Subcutaneous adipose tissue (tissue), 4 donors: ENCODE results near the gene PSME3IP1. TPM values are rescaled to one million over a fixed set of nuclear protein-coding genes. Genes with fewer than 3 reads are reported as not detected.

ENCODE experiments used
- total RNA-seq, 4 donors: library from RNA; depleted of rRNA; stranded (reverse); fragments of >200 nt; gene quantifications; one replicate each; pipeline ENCODE4 v1.1.0, GENCODE V29; 2016
- TF ChIP-seq, protein P1 (sequence below): fragments of 450-650 bp; IDR thresholded peaks from one replicate; pipeline ENCODE4 v1.5.1; 2016; ENCODE audit warnings: low read depth, mild to moderate bottlenecking, control low read depth, antibody characterized with exemption, moderate library complexity

Gene PSME3IP1
- total RNA-seq, 4 donors from 2014 or later, result 51.8 to 64.5 (median 53.9) TPM

DNA sequence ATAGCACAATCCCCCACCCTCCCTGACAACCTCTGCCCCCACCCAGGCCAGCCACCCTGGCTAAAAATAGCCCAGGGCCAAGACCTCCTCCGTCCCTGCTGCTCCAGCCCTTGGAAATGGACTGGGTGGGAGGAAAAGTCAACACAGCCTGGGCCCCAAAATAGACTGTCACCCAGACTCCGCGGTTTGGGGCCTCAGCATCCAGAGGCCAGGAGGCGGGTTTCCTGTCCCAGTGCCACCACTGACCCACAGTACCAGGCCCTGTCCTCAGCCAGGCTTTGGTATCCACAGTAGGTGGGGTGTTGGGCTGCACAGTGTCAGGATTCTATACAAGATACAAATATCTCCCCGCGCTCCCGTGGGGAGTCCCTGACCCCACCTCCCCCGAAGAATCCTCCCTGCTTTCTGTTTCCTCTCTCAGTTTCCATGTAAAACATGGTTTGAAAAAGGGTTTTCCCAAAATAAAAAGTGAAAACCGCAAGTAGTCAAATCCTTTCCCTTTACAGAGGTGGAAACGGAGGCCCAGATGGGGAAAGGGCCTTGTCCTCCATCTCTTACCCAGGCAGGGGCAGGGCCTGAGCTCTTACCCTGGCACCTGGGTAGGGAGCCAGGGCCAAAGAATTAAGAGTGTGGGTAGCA, 73.3 kb downstream of the PSME3IP1 start:
- TF ChIP-seq, protein P1, sequence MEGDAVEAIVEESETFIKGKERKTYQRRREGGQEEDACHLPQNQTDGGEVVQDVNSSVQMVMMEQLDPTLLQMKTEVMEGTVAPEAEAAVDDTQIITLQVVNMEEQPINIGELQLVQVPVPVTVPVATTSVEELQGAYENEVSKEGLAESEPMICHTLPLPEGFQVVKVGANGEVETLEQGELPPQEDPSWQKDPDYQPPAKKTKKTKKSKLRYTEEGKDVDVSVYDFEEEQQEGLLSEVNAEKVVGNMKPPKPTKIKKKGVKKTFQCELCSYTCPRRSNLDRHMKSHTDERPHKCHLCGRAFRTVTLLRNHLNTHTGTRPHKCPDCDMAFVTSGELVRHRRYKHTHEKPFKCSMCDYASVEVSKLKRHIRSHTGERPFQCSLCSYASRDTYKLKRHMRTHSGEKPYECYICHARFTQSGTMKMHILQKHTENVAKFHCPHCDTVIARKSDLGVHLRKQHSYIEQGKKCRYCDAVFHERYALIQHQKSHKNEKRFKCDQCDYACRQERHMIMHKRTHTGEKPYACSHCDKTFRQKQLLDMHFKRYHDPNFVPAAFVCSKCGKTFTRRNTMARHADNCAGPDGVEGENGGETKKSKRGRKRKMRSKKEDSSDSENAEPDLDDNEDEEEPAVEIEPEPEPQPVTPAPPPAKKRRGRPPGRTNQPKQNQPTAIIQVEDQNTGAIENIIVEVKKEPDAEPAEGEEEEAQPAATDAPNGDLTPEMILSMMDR, result no peak

DNA sequence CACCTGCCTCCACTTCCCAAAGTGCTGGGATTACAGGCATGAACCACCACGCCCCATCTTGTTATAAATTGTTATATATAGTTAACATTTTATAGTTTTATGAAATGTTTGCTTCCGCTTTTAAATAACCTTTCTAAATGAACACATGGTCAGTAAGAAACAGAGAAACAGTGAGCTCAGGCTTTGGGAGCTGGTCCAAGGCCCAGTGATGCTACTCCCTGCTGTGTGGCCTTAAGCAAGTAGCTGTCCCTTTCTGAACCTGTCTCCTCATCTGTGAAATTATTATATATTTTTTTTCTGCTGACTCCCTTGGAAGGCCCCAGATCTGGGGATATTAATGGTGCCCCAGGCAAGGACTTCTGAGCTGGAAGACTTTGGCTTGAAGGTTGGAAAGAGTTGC, 74.4 kb downstream of the PSME3IP1 start:
- TF ChIP-seq, protein P1, result no peak

DNA sequence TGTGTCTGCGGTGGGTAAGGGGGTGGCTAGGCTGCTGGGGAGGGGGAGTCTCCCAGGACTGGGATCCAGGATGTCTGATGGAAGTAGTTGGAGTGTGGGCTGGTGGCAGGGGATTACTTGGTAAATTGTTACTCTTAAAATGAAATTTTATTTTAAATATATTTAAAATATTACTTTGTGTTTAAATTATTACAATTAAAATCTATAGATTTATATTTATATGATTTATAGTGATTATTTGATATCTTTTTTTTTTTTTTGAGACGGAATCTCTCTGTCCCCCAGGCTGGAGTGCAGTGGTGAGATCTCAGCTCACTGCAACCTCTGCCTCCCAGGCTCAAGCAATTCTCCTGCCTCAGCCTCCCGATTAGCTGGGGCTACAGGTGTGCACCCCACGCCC, 74.9 kb downstream of the PSME3IP1 start:
- TF ChIP-seq, protein P1, result no peak

DNA sequence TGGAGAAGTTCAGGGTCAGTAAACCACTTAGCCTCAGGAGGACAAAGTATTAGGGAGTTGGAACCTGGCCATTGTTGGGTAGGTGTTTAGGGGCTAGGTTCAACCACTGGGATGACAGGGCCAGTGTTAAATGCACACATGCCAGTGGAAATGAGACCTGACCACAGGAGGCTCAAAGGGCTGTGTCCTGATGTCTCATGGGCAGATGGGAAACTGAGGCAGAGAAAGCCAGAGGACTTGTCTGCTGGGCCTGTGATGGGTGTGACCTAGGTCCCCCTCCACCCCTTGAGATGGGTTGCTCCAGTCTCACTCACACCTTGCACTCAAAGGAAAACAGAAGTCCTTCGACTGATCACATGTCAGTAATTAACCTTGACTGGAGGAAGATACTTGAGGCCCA, 77.4 kb downstream of the PSME3IP1 start:
- TF ChIP-seq, protein P1, result no peak

DNA sequence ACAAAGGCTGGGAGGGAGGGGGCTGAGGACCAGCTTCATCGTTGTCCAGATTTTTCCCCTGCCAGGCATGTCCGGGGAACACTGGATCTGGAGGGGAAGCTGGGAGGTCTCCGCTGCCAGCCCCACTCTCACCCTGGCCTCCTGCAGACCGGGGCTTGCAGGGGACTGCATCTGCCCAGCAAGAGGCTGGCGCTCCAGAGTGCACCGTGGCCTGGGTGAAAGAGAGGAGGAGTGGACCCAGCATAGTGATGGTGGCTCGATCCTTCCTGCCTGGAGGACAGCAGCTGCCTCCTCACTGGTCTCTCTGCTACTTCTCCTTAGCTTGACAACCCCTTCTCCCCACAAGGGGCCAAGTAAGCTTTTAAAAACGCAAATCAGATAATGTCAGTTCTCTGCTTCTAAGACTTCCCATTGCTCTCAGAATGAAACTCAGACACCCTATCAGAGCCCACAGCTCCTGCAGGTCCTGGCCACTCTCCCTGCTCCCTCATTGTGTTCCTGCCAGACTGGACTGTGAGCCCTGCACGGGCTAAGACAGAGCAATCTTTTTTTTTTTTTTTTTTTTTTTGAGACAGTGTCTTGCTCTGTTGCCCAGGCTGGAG, 78.4 kb downstream of the PSME3IP1 start:
- TF ChIP-seq, protein P1, result no peak

DNA sequence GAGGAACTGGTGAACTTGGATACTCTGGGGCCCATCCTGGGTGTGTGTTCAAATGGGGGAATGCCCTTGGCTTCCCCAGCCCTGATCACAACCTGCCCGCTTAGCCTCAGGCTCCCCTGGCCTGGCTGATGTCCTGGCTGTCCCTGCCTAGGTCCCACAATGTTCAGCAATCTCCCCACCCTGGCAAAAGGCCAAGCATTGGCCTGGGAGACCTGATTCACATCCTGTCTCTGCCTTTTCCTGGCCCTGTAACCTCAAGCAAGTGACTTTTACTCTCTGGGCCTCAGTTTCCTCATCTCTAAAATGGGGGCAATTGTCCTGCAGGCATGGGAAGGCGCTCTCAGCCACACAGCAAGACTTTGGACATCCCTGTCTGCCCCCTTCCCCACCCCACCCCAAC, 79.1 kb downstream of the PSME3IP1 start:
- TF ChIP-seq, protein P1, result no peak

DNA sequence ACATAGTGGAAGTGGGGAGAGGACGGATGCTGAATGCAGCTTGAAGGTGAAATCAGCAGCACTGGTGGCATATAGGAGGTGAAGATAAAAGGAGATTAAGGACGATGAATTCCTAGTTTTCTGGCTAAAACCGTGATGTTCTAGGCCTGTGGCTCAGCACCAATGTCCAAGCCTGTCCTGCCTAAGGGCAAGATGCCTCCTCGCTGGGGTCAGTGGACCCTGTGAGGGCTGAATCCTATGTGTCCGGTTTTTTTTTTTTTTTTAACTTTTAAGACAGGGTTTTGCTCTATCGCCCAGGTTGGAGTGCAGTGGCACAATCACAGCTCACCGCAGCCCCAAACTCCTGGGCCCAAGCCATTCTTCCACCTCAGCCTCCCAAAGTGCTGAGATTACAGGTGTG, 80.7 kb downstream of the PSME3IP1 start:
- TF ChIP-seq, protein P1, result no peak
